Measurements from ENCODE around the gene NEK10. TPM values are rescaled to one million over a fixed set of nuclear protein-coding genes. Genes with fewer than 3 reads are reported as not detected.
A peak's percentile ranks its signal among the peaks of the same experiment; 100 is the strongest.
"Not testable (repeated sequence)": the region's sequence is repeated elsewhere in the genome, so short reads cannot be mapped to it uniquely, and the experiment has no call there.

NEK10 gene
- total RNA-seq, 1 donor from 2014 or later, result 15.1 TPM

GRCh38 chr3:27333843-27334242 lies 35.3 kb downstream of the NEK10 start:
- H3K36me3 ChIP-seq (ENCODE audit: control insufficient read depth in 3 of 3, insufficient read depth in 3 of 3, low read length in 3 of 3), result no peaks in the 10 kb centered on the region
- H3K9me3 ChIP-seq (ENCODE audit: control insufficient read depth in 3 of 3, low read length in 3 of 3), result no peaks in the 10 kb centered on the region
- no peaks in the 10 kb centered on the region for H3K27me3 ChIP-seq (ENCODE audit: control insufficient read depth in 3 of 3, insufficient read depth in 3 of 3, low read length in 3 of 3)
- H3K27ac ChIP-seq (ENCODE audit: low read depth, low read length), result no peak overlapping the region
- no peak overlapping the region for H3K9ac ChIP-seq (ENCODE audit: low read depth in 1 of 3, low read length in 3 of 3)
- H3K4me1 ChIP-seq (ENCODE audit: control insufficient read depth in 3 of 3, insufficient read depth in 3 of 3, low read length in 3 of 3), result peaks cover 6 to 11% (median 10%) of the 10 kb centered on the region in 3 donors
- peak overlapping the region in 1 of 3 donors; percentile 52 for H3K4me3 ChIP-seq (ENCODE audit: low read length in 3 of 3)

DNA sequence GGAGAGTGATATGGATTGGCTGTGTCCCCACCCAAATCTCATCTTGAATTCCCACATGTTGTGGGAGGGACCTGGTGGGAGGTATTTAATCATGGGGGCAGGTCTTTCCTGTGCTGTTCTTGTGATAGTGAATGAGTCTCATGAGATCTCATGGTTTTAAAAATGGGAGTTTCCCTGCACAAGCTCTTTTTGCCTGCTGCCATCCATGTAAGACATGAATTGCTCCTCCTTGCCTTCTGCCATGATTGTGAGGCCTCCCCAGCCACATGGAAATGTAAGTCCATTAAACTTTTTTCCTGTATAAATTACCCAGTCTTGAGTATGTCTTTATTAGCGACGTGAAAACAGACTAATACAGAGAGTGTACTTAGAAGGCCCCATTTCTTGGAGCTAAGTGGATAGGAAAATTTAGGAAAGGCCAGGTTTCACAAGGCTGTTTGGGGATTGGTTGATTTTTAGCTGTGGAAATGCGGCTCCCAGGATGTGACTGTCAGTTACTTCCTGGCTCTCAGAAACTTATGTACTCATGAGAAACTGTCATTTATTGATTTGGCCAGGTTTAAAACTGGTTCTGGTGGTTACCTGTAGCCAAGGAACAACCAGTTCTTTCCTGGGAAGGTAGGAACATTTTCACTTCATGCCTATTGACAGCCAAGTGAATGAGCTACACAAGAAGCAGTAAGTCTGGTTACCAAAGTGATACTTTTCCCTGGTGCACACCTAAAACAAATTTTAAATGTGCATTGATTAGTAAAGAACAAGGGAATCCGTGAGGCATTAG lies 40.0 kb downstream of the NEK10 start:
- H3K27me3 ChIP-seq (ENCODE audit: control insufficient read depth in 3 of 3, insufficient read depth in 3 of 3, low read length in 3 of 3); H3K9ac ChIP-seq (ENCODE audit: low read depth in 1 of 3, low read length in 3 of 3); H3K9me3 ChIP-seq (ENCODE audit: control insufficient read depth in 3 of 3, low read length in 3 of 3); H3K36me3 ChIP-seq (ENCODE audit: control insufficient read depth in 3 of 3, insufficient read depth in 3 of 3, low read length in 3 of 3); H3K4me3 ChIP-seq (ENCODE audit: low read length in 3 of 3): not testable (repeated sequence)
- H3K27ac ChIP-seq (ENCODE audit: low read depth, low read length), result peak overlapping the region; percentile 77
- peaks cover 24 to 39% (median 31%) of the 10 kb centered on the region in 3 donors for H3K4me1 ChIP-seq (ENCODE audit: control insufficient read depth in 3 of 3, insufficient read depth in 3 of 3, low read length in 3 of 3)

- Histone ChIP-seq H3K9me3 (ENCODE audit: control insufficient read depth in 3 of 3, low read length in 3 of 3) (no peaks in the 10 kb centered on the region), H3K36me3 (ENCODE audit: control insufficient read depth in 3 of 3, insufficient read depth in 3 of 3, low read length in 3 of 3) (no peaks in the 10 kb centered on the region), H3K9ac (ENCODE audit: low read depth in 1 of 3, low read length in 3 of 3) (peak overlapping the region; percentile 15 to 77 (median 58)), H3K27me3 (ENCODE audit: control insufficient read depth in 3 of 3, insufficient read depth in 3 of 3, low read length in 3 of 3) (no peaks in the 10 kb centered on the region), H3K4me3 (ENCODE audit: low read length in 3 of 3) (peak overlapping the region in 2 of 3 donors; percentile 16 to 29), H3K4me1 (ENCODE audit: control insufficient read depth in 3 of 3, insufficient read depth in 3 of 3, low read length in 3 of 3) (peaks cover 21 to 41% (median 24%) of the 10 kb centered on the region in 3 donors), H3K27ac (ENCODE audit: low read depth, low read length) (peak overlapping the region; percentile 77)
These were observed 42.3 kb downstream of the NEK10 start for GRCh38 chr3:27326629-27327545.

GRCh38 chr3:27326202-27326601 lies 43.0 kb downstream of the NEK10 start:
- Histone ChIP-seq H3K36me3 (ENCODE audit: control insufficient read depth in 3 of 3, insufficient read depth in 3 of 3, low read length in 3 of 3) (no peaks in the 10 kb centered on the region), H3K9me3 (ENCODE audit: control insufficient read depth in 3 of 3, low read length in 3 of 3) (no peaks in the 10 kb centered on the region), H3K4me1 (ENCODE audit: control insufficient read depth in 3 of 3, insufficient read depth in 3 of 3, low read length in 3 of 3) (peaks cover 21 to 41% (median 24%) of the 10 kb centered on the region in 3 donors), H3K27ac (ENCODE audit: low read depth, low read length) (peak overlapping the region; percentile 77), H3K9ac (ENCODE audit: low read depth in 1 of 3, low read length in 3 of 3) (peak overlapping the region in 2 of 3 donors; percentile 12 to 55), H3K4me3 (ENCODE audit: low read length in 3 of 3) (no peak overlapping the region), H3K27me3 (ENCODE audit: control insufficient read depth in 3 of 3, insufficient read depth in 3 of 3, low read length in 3 of 3) (no peaks in the 10 kb centered on the region)

- H3K9me3 ChIP-seq (ENCODE audit: control insufficient read depth in 3 of 3, low read length in 3 of 3), result no peaks in the 10 kb centered on the region
- H3K4me1 ChIP-seq (ENCODE audit: control insufficient read depth in 3 of 3, insufficient read depth in 3 of 3, low read length in 3 of 3), result peaks cover 26 to 49% (median 26%) of the 10 kb centered on the region in 3 donors
- H3K36me3 ChIP-seq (ENCODE audit: control insufficient read depth in 3 of 3, insufficient read depth in 3 of 3, low read length in 3 of 3), result no peaks in the 10 kb centered on the region
- peak overlapping the region; percentile 77 for H3K27ac ChIP-seq (ENCODE audit: low read depth, low read length)
- H3K9ac ChIP-seq (ENCODE audit: low read depth in 1 of 3, low read length in 3 of 3), result peak overlapping the region in 1 of 3 donors; percentile 55
- no peak overlapping the region for H3K4me3 ChIP-seq (ENCODE audit: low read length in 3 of 3)
- H3K27me3 ChIP-seq (ENCODE audit: control insufficient read depth in 3 of 3, insufficient read depth in 3 of 3, low read length in 3 of 3), result no peaks in the 10 kb centered on the region
These were observed 43.8 kb downstream of the NEK10 start for GRCh38 chr3:27325419-27325818.

DNA sequence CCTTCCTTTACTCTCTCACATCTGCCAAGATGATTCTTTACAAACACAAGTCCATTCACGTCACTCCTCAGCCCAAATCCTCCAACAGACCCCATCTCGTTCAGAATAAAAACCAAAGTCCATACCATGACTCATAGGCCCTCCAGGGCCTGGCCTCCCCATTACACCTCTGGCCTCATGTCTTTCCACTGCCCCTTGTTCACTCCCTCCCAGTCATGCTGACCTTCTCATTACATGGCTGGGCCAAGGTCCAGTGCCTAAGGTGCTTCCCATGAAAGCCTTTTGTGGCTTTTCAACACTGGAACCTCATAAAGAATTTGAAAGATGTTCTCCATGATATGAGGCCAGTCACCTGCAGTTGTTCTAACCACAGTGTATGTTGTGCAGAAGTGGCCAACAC lies 44.5 kb downstream of the NEK10 start:
- H3K27me3 ChIP-seq (ENCODE audit: control insufficient read depth in 3 of 3, insufficient read depth in 3 of 3, low read length in 3 of 3), result no peaks in the 10 kb centered on the region
- peaks cover 27 to 52% (median 28%) of the 10 kb centered on the region in 3 donors for H3K4me1 ChIP-seq (ENCODE audit: control insufficient read depth in 3 of 3, insufficient read depth in 3 of 3, low read length in 3 of 3)
- peak overlapping the region in 1 of 3 donors; percentile 9 for H3K4me3 ChIP-seq (ENCODE audit: low read length in 3 of 3)
- H3K36me3 ChIP-seq (ENCODE audit: control insufficient read depth in 3 of 3, insufficient read depth in 3 of 3, low read length in 3 of 3), result no peaks in the 10 kb centered on the region
- peak overlapping the region; percentile 77 for H3K27ac ChIP-seq (ENCODE audit: low read depth, low read length)
- H3K9ac ChIP-seq (ENCODE audit: low read depth in 1 of 3, low read length in 3 of 3), result no peak overlapping the region
- H3K9me3 ChIP-seq (ENCODE audit: control insufficient read depth in 3 of 3, low read length in 3 of 3), result no peaks in the 10 kb centered on the region

- no peaks in the 10 kb centered on the region for H3K27me3 ChIP-seq (ENCODE audit: control insufficient read depth in 3 of 3, insufficient read depth in 3 of 3, low read length in 3 of 3)
- H3K27ac ChIP-seq (ENCODE audit: low read depth, low read length), result no peak overlapping the region
- no peak overlapping the region for H3K4me3 ChIP-seq (ENCODE audit: low read length in 3 of 3)
- no peak overlapping the region for H3K9ac ChIP-seq (ENCODE audit: low read depth in 1 of 3, low read length in 3 of 3)
- H3K36me3 ChIP-seq (ENCODE audit: control insufficient read depth in 3 of 3, insufficient read depth in 3 of 3, low read length in 3 of 3), result no peaks in the 10 kb centered on the region
- H3K9me3 ChIP-seq (ENCODE audit: control insufficient read depth in 3 of 3, low read length in 3 of 3), result no peaks in the 10 kb centered on the region
- peaks cover 27 to 56% (median 34%) of the 10 kb centered on the region in 3 donors for H3K4me1 ChIP-seq (ENCODE audit: control insufficient read depth in 3 of 3, insufficient read depth in 3 of 3, low read length in 3 of 3)
These were observed 46.1 kb downstream of the NEK10 start for GRCh38 chr3:27323087-27323570.

DNA sequence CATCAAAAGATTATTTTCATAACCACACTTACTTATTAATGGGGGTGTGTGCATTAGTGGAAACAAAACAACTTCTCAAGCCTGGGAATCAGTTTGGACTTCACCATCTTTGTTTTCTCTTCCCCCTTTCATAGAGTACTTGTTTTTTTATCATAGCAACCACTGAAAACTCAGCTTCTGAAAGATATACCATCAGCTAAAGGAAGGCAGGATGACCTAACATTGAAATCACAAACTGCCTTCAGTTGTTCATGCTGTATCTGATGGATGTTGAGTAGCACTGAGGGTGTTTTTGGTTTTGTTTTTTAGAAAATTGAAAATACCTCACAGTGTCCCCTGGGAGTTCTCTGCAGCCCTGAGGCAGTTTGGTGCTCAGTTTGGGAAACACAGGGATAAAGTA lies 46.5 kb downstream of the NEK10 start:
- Histone ChIP-seq H3K4me1 (ENCODE audit: control insufficient read depth in 3 of 3, insufficient read depth in 3 of 3, low read length in 3 of 3) (peaks cover 27 to 52% (median 34%) of the 10 kb centered on the region in 3 donors), H3K9ac (ENCODE audit: low read depth in 1 of 3, low read length in 3 of 3) (no peak overlapping the region), H3K36me3 (ENCODE audit: control insufficient read depth in 3 of 3, insufficient read depth in 3 of 3, low read length in 3 of 3) (no peaks in the 10 kb centered on the region), H3K4me3 (ENCODE audit: low read length in 3 of 3) (no peak overlapping the region), H3K27ac (ENCODE audit: low read depth, low read length) (no peak overlapping the region), H3K9me3 (ENCODE audit: control insufficient read depth in 3 of 3, low read length in 3 of 3) (no peaks in the 10 kb centered on the region), H3K27me3 (ENCODE audit: control insufficient read depth in 3 of 3, insufficient read depth in 3 of 3, low read length in 3 of 3) (no peaks in the 10 kb centered on the region)

- peak overlapping the region in 1 of 3 donors; percentile 2 for H3K4me3 ChIP-seq (ENCODE audit: low read length in 3 of 3)
- H3K27ac ChIP-seq (ENCODE audit: low read depth, low read length), result peak overlapping the region; percentile 70
- H3K36me3 ChIP-seq (ENCODE audit: control insufficient read depth in 3 of 3, insufficient read depth in 3 of 3, low read length in 3 of 3), result no peaks in the 10 kb centered on the region
- H3K9me3 ChIP-seq (ENCODE audit: control insufficient read depth in 3 of 3, low read length in 3 of 3), result no peaks in the 10 kb centered on the region
- peaks cover 10 to 41% (median 22%) of the 10 kb centered on the region in 3 donors for H3K4me1 ChIP-seq (ENCODE audit: control insufficient read depth in 3 of 3, insufficient read depth in 3 of 3, low read length in 3 of 3)
- H3K9ac ChIP-seq (ENCODE audit: low read depth in 1 of 3, low read length in 3 of 3), result peak overlapping the region in 1 of 3 donors; percentile 6
- H3K27me3 ChIP-seq (ENCODE audit: control insufficient read depth in 3 of 3, insufficient read depth in 3 of 3, low read length in 3 of 3), result no peaks in the 10 kb centered on the region
These were observed 49.2 kb downstream of the NEK10 start for GRCh38 chr3:27319847-27320526.
